Measurements from ENCODE around the gene AIFM2. TPM values are rescaled to one million over a fixed set of nuclear protein-coding genes. Genes with fewer than 3 reads are reported as not detected.

The AIFM2 gene
- total and polyA plus RNA-seq, 9 of the 15 experiments (the other 6 are each of a cell fraction or from before 2014, with no cell fraction given) = 2.7 to 14.1 (median 9.2) TPM

- no peak for TF ChIP-seq ARID4B (CRISPR knock-in tag; IDR thresholded peaks at IDR 0.05)
- TF ChIP-seq NFYB (IDR thresholded peaks at IDR 0.05; ENCODE audit: extremely low read depth, insufficient read length) = no peak
- TF ChIP-seq ETV6 (IDR thresholded peaks at IDR 0.05; ENCODE audit: borderline replicate concordance in 1 of 2, low read depth in 2 of 2, low read length in 1 of 2) = no peak
- 0 out of 2 replicates have a peak, but pooled peaks have one; percentile 50 for TF ChIP-seq ETV6 (CRISPR knock-in tag; IDR thresholded peaks at IDR 0.05; ENCODE audit: borderline replicate concordance)
- no peak for TF ChIP-seq LEF1 (IDR thresholded peaks at IDR 0.05)
- TF ChIP-seq CHD1 (IDR thresholded peaks at IDR 0.05; ENCODE audit: low read length) = peak; percentile 79
- TF ChIP-seq FOXM1 (IDR thresholded peaks at IDR 0.05; ENCODE audit: low read depth) = no peak
- TF ChIP-seq FOXM1 (CRISPR knock-in tag; IDR thresholded peaks at IDR 0.05; ENCODE audit: low read depth) = 0 out of 2 replicates have a peak, but pooled peaks have one; percentile 40
- TF ChIP-seq ZNF384 (IDR thresholded peaks at IDR 0.05; ENCODE audit: low read depth, low read length) = no peak
- 0 out of 2 replicates have a peak, but pooled peaks have one; percentile 67 for TF ChIP-seq FOXP4 (CRISPR knock-in tag; IDR thresholded peaks at IDR 0.05; ENCODE audit: borderline replicate concordance)
- TF ChIP-seq ZBTB9 (CRISPR knock-in tag; IDR thresholded peaks at IDR 0.05) = 0 out of 2 replicates have a peak, but pooled peaks have one; percentile 43
- TF ChIP-seq KAT7 (CRISPR knock-in tag; IDR thresholded peaks at IDR 0.05; ENCODE audit: borderline replicate concordance) = 0 out of 2 replicates have a peak, but pooled peaks have one; percentile 7
- TF ChIP-seq TCF7L2 (IDR thresholded peaks at IDR 0.05; ENCODE audit: low read depth, low read length) = no peak
- TF ChIP-seq NR2C1 (IDR thresholded peaks at IDR 0.05) = peak; percentile 87
- TF ChIP-seq NR2C1 (tag; IDR thresholded peaks at IDR 0.05) = peak; percentile 91
- no peak for TF ChIP-seq ZFX (CRISPR knock-in tag; IDR thresholded peaks at IDR 0.05)
- peak; percentile 68; the same call in 1 of the 2 replicates for TF ChIP-seq CBFB (CRISPR knock-in tag; IDR thresholded peaks at IDR 0.05)
- no peak for TF ChIP-seq ZNF778 (CRISPR knock-in tag; IDR thresholded peaks at IDR 0.05)
Measured at GRCh38 chr10:70169649-70170364, 37.2 kb upstream of the AIFM2 start (continued).
